ENCODE results near the gene PDZD2. TPM values are rescaled to one million over a fixed set of nuclear protein-coding genes. Genes with fewer than 3 reads are reported as not detected.

Gene PDZD2
- total and polyA plus RNA-seq, 2 experiments from 2014 or later = 8.3 to 16.9 TPM

- H4K20me1 ChIP-seq (replicated peaks; ENCODE audit: insufficient read depth) = no peaks in the 10 kb centered on the region
- H3K9me2 ChIP-seq (ENCODE audit: insufficient read depth) = no peaks in the 10 kb centered on the region
- no peaks in the 10 kb centered on the region for H3K27me3 ChIP-seq (ENCODE audit: insufficient read depth)
- peaks cover 15% of the 10 kb centered on the region for H3K36me3 Mint-ChIP-seq (ENCODE audit: low read depth)
- no peaks in the 10 kb centered on the region for H3F3A ChIP-seq (replicated peaks; ENCODE audit: low read depth)
- no peak overlapping the region for H3K4me3 Mint-ChIP-seq
- no peaks in the 10 kb centered on the region for H3K79me2 ChIP-seq (replicated peaks; ENCODE audit: insufficient read depth)
- TF ChIP-seq ETS1 (IDR thresholded peaks at IDR 0.05) (no peak), REST (IDR thresholded peaks at IDR 0.05; ENCODE audit: unreplicated experiment) (no peak), EZH2phosphoT487 (IDR thresholded peaks at IDR 0.05; ENCODE audit: unreplicated experiment) (no peak), ZNF462 (CRISPR knock-in tag; IDR thresholded peaks at IDR 0.05) (no peak), JUNB (IDR thresholded peaks at IDR 0.05; ENCODE audit: unreplicated experiment) (no peak), EZH2 (IDR thresholded peaks at IDR 0.05; ENCODE audit: low read depth, unreplicated experiment) (no peak), CTCF (conservative IDR thresholded peaks at IDR 0.05; ENCODE audit: low read depth in 2 of 2) (no peak), NANOG (IDR thresholded peaks at IDR 0.05; ENCODE audit: borderline replicate concordance) (no peak), STAT1 (IDR thresholded peaks at IDR 0.05; ENCODE audit: unreplicated experiment) (no peak), CREB1 (CRISPR knock-in tag; IDR thresholded peaks at IDR 0.05; ENCODE audit: low read depth) (no peak), ZNF114 (CRISPR knock-in tag; IDR thresholded peaks at IDR 0.05) (no peak), POLR2AphosphoS5 (IDR thresholded peaks at IDR 0.05; ENCODE audit: low read depth) (no peak), ZNF331 (CRISPR knock-in tag; IDR thresholded peaks at IDR 0.05; ENCODE audit: low read depth) (no peak)
- no peaks in the 10 kb centered on the region for H3K36me3 ChIP-seq (ENCODE audit: insufficient read depth)
- no peak overlapping the region for H3K27ac ChIP-seq (ENCODE audit: low read depth)
- no peak overlapping the region for H3K27ac Mint-ChIP-seq
- H3K27me3 Mint-ChIP-seq (ENCODE audit: insufficient read depth, low read depth, poor library complexity) = peaks cover 4% of the 10 kb centered on the region
- no peak overlapping the region for H2AFZ ChIP-seq
- no peaks in the 10 kb centered on the region for H3K4me1 ChIP-seq (ENCODE audit: insufficient read depth)
- ATAC-seq = no peak
- DNase-seq (ENCODE audit: low spot score) = no peak
- H3K4me2 ChIP-seq = no peak overlapping the region
- H3K4me3 ChIP-seq = no peak overlapping the region
- peaks cover 21% of the 10 kb centered on the region for H3K9me3 Mint-ChIP-seq
- peaks cover 6% of the 10 kb centered on the region for H3K4me1 Mint-ChIP-seq
Observed at GRCh38 chr5:31781772-31782171, 142.8 kb downstream of the PDZD2 start.

Measured in GM23338 (cell line).